Stimulated activated naive CD4-positive, alpha-beta T cell treated with Interleukin-2 at 50 U/mL for 16 hours (primary cell): ENCODE measurements around the gene CCDC148.

ENCODE experiments used
- DNase-seq: peaks from one replicate; lab custom pipeline; 2025; lab: John Stamatoyannopoulos, UW

Gene CCDC148

GRCh38 chr2:158432117-158432516 is 24.4 kb downstream of the CCDC148 start:
- DNase-seq, result no peak

- DNase-seq, result no peak
Observed at GRCh38 chr2:158414538-158414937, 42.0 kb downstream of the CCDC148 start.

GRCh38 chr2:158413581-158413980 is 43.0 kb downstream of the CCDC148 start:
- no peak for DNase-seq

DNA sequence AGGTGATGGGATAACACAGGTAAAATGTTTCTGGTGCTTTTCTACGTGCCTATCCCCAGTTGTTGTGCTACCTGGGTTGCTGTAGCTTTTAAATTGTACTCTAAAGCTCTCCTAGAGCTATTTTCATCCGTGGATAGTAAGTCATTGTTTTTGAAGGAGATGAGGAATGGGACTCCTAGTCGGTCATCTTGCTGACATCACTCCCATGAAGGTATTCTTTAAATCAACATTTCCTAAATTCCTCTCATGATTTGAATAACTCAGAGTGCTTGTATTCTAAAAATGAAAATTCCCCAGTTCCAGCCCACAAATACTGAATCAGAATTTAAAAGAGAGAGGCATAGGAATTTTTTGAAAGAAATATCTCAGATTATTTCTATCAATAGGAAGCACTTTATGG is 44.3 kb downstream of the CCDC148 start:
- no peak for DNase-seq

GRCh38 chr2:158411748-158412147 is 44.8 kb downstream of the CCDC148 start:
- DNase-seq, result no peak

DNA sequence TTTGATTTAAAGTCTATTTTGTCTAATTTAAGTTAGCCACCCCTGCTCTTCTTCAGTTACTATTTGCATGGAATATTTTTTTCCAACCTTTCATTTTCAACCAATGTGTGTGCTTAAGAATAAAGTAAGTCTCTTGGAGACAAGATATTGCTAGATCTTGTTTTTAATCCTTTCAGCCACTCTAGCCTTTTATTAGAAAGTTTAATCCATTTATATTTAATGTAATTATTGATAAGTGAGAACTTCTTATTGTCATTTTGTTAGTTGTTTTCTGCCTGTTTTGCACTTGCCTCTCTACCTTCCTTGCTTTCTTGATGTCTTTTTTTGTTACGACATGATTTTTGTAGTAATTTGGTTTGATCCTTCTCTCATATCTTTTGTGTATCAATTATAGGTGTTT is 46.4 kb downstream of the CCDC148 start:
- DNase-seq, result no peak

- DNase-seq, result no peak
Observed at GRCh38 chr2:158407031-158407430, 49.5 kb downstream of the CCDC148 start.

DNA sequence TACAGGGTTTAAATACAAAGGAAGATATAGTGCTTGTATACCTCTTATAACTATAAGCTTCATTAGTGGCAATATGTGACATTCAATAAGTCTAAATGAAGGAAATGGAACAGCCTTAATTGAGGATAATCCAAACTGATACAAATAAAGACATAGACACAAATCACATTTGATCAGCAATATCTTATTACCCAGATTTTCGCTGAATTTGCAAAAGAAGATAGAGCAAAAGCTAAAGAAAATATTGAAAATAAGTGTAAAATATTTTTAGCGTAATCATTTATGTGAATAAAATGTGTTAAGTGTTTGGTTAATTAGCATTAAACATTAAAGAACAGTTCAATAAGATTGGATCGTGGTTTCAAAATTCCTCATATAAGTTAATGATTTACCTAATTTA is 51.2 kb downstream of the CCDC148 start:
- DNase-seq, result no peak

DNA sequence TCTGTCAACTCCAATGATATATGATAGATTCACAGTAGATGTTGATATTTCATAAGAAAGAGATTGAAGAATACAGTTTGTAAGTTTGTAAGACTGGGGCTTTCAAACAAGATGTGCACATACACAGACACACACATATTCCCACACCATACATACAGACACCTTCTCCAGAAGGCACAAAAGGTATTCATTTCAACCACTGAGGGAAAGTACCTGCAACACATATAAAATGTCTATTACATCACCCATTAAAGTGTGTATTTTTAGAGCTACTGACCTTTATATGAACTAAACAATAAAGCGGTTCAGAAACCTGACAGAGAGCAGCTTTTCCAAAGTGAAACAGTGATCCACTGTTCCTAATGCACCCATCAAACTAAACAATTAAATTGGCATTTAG is 53.3 kb downstream of the CCDC148 start:
- DNase-seq, result no peak

GRCh38 chr2:158402665-158403064 is 53.9 kb downstream of the CCDC148 start:
- DNase-seq, result no peak

DNA sequence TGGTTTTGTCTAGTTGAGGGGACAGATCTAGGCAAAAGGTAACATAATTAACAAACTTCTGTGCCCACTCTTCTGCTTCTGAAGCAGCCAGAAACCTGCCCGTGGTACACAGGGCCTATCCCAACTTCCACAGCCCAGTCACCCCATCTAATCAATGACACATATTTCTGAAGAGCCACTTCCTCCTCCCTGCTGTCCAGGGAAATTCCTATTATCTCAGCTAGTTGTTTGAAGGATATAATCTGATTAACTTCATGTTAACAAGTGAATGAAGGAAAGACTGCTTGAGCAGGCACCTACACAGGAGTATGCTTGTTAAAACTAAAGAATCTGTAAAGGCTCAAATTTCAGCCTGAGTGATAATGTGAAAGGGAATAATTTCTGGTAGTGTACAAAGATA is 61.4 kb downstream of the CCDC148 start:
- no peak for DNase-seq

DNA sequence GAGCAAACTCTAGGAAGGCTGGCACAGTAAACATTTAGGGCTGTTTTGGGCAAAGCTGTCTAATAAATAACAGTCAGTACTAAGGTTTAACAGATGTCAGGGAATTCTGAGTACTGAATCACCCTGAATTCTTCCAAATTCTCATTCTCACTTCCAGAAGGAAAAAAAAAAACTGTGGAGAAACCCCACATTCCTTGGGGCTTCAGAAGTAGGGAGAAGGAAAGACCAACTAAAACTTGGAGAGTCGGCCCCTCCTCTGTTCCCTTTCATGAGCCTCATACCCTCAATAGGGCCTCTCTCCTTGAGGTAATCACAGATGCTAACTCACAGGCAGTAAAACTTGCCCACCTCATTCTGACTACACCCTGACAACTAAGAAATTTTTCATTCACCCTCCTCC is 62.1 kb downstream of the CCDC148 start:
- no peak for DNase-seq

- no peak for DNase-seq
Observed at GRCh38 chr2:158393886-158394285, 62.7 kb downstream of the CCDC148 start.

- DNase-seq, result no peak
Observed at GRCh38 chr2:158392687-158393086, 63.9 kb downstream of the CCDC148 start.

GRCh38 chr2:158391876-158392275 is 64.7 kb downstream of the CCDC148 start:
- DNase-seq, result no peak

DNA sequence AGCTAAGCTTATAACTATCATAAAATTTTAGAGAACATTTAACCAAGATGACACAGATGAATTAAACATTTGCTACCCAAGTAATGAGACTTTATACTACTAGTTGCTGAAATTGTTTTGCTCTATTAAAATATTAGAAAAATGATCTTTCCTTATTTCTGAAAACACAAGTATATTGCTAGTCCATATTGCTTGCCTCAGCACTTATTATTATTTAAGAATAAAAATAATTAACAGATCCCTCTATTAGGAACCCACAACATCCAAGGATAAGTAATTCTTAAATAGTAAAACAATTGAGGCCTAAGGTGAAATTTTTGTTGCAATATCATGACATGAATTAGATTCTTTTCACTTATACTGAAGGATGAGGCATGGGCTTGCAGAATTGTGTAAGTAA is 65.2 kb downstream of the CCDC148 start:
- no peak for DNase-seq

DNA sequence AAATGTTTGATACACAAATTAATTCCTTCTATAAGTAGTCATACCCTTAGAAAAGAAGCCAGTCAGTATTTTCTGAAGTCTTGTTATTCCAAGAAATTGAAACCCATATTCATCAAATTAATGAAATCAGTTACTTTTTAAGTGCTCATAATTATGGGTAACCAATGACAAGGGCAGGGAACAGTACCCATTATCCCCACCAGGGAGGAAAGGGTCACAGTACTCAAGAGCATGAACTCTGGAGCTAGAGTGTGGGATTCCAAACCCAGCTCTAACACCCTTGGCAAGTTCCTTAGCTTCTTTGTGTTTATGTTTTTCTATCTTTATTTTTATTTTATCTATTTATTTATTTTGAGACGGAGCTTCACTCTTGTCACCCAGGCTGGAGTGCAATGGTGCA is 68.4 kb downstream of the CCDC148 start:
- no peak for DNase-seq

GRCh38 chr2:158385646-158386045 is 70.9 kb downstream of the CCDC148 start:
- no peak for DNase-seq

GRCh38 chr2:158381978-158382377 is 74.6 kb downstream of the CCDC148 start:
- no peak for DNase-seq

- DNase-seq, result no peak
Observed at GRCh38 chr2:158381205-158381604, 75.3 kb downstream of the CCDC148 start.

DNA sequence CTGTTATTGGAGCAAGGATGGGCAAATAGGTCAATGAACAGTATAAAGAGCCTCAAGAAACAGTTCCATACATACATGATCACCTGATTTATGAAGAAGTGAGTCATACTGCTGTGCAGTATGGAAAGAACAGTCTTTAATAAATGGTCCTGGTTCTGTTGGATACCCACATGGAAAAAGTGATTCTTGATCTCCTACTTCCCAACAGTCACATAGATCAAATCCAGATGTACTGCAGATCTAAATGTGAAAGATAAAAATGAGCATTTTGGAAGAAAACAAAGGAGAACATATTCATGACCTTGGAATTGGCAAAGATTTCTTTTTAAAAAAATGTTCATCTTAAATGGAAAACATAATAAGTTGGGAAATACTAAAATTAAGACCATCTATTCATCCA is 75.8 kb downstream of the CCDC148 start:
- DNase-seq, result no peak

DNA sequence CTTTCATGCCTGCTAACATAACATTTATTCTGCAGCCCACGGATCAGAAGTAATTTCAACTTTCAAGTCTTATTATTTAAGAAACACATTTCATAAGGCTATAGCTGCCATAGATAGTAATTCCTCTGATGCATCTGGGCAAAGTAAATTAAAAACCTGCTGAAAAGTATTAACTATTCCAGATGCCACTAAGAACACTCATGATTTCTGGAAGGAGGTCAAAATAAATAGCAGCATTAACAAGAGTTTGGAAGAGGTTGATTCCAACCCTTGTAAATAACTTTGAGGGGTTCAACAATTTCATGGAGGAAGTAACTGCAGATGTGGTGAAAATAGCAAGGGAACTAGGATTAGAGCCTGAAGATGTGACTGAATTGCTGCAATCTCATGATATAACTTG is 77.6 kb downstream of the CCDC148 start:
- no peak for DNase-seq

DNA sequence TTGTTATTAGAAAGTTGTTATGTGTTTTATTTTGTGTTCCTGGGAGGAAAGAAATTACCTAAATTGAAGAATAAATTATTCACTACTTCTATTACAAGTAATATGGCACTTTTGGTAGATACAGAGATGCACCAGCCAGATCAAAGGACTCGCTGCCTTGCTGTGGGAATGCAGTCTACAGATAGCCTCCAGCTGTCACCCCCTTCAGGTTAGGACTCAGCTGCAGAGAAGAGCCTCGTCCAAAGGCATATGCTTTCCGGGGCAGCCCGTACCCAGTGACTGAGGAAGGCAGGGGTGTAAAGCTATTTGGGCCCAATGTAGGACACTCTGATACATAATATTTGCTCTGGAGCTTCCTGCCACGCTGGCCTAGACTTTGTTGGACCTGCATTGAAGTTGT is 90.2 kb downstream of the CCDC148 start:
- no peak for DNase-seq

DNA sequence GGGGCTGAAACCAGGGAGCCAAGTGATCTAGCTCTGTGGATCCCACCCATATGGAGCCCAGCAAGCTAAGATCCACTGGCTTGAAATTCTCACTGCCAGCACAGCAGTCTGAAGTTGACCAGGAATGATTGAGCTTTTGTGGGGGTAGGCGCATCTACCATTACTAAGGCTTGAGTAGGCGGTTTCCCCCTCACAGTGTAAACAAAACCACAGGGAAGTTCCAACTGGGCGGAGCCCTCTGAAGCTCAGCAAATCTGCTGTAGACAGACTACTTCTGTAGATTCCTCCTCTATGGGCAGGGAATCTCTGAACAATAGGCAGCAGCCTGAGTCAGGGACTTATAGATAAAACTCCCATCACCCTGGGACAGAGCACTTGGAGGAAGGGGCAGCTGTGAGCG is 96.7 kb downstream of the CCDC148 start:
- DNase-seq, result no peak

- no peak for DNase-seq
Observed at GRCh38 chr2:158357699-158358098, 98.9 kb downstream of the CCDC148 start.
